Ramos (cell line): ENCODE results near the gene TMSB10.
"Not testable (repeated sequence)": the region's sequence is repeated elsewhere in the genome, so short reads cannot be mapped to it uniquely, and the experiment has no call there.

ENCODE experiments used
- in situ Hi-C: fragments of 300-500 bp; cut with MboI; formaldehyde crosslinking; loops from one replicate; pipeline ENCODE4 v1.14.3; 2022; ENCODE audit warnings: low sequenced_read_pairs; ENCODE audit not compliant: unreplicated experiment

TMSB10 gene

GRCh38 chr2:84925724-84926376, 20.4 kb downstream of the TMSB10 start:
- in situ Hi-C loops: loop anchor here (10.0 kb wide), 1 partner anchor 369 kb away; no protein-coding TSS in a partner anchor

GRCh38 chr2:84927275-84927627, 21.8 kb downstream of the TMSB10 start:
- in situ Hi-C loops: loop anchor here (10.0 kb wide), 1 partner anchor 368 kb away; no protein-coding TSS in a partner anchor

DNA sequence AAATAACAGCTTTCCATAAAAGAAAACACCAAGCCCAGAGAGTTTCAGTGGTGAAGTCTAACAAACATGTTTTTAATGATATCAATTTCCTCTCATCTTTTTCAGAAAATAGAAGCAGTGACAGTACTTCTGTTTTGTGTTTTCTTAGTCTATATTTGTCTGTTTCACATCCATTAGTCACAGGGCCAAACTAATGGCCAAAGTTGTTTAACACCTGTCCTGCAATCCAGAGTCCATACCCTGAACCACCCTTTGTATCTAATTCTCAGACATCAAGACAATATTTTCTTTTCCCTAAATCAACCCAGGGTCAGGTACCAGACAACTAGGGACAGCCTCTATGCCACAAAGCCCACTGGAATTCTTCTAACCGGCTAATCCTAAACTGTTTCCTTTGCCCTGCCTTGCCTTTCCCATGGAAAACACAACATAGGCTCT, 25.9 kb downstream of the TMSB10 start:
- in situ Hi-C loops: no loop called here

GRCh38 chr2:84938194-84938879, 32.9 kb downstream of the TMSB10 start:
- in situ Hi-C loops: no loop called here

DNA sequence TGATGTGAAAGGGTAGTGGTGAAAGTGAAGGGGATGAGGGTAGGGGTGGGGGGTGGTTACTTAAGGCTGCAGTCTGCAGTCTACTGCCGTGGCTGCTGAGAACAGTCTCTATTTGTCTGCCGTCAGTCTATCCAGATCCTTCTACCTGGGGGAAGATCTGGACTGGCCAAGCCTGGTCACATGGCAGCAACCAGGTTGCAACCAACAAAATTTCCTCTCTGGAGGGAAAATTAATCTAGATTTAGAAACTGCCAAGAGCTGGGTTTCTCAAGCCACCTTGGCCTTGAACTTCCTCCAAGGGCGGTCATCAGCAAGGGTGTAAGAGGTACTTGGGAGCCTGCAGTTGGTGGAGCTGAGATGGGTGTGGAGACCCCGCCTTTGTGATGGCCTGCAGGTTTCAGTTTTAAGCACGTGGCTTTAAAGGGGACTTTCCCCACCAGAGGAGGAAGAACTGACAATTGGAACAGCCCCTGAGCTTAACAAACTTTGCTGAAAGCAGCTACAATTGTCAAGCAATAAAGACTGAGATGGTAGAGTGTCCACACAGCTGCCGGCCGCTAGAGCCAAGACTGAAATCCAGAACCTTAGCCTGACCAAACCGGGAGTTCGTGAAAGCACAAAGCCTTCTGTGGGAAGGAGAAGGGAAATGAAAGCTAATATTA, 34.1 kb downstream of the TMSB10 start:
- in situ Hi-C loops: no loop called here

- in situ Hi-C loops: no loop called here
These were observed 34.6 kb downstream of the TMSB10 start for GRCh38 chr2:84940088-84940470.

GRCh38 chr2:84940831-84941412, 35.5 kb downstream of the TMSB10 start:
- in situ Hi-C loops: no loop called here

DNA sequence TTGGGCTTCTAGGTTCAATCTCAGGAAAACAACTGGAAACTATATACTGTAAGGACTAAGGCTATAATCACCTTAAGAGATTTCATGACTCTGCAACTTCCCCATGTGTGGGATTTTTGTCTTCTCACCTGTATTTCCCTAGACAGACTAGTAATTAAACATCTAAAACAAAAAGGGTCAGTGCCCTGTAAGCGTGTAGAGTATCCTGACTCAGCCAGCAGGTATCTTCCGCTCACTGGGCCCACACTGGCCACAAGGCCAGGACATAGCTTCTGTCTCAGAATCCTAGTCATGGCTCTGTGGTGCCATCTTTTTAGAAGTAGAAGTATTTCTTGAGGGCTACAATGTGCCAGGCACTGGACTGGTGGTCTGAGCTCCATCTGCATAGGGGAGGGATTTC, 36.7 kb downstream of the TMSB10 start:
- in situ Hi-C loops: no loop called here

GRCh38 chr2:84942964-84943421, 37.5 kb downstream of the TMSB10 start:
- in situ Hi-C loops: no loop called here

DNA sequence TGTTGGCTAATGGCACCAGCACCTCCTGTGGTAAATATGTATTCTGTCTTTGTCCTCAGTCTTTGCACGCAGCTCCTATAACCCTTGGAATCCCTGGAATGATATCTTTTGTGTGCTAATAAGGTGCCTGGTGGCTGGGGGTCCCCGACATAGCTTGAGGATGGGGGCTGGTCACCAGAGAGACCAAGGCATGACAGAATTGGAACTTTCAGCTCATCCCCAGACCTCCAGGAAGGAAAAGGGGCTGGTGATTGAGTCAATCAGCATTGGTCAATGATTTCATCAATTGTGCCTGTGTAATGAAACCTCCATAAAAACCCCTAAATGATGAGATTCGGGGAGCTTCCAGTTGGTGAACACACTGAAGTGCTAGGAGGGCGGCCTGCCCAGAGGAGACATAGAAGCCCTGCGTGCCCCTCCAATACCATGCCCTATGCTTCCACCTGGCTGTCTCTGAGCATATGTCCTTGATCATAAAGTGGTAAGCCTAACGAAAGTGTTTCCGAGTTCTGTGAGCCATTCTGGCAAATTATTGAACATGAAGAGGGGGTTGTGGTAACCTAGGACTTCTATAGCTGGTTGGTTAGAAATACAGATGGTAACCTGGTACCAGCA, 38.9 kb downstream of the TMSB10 start:
- in situ Hi-C loops: no loop called here

DNA sequence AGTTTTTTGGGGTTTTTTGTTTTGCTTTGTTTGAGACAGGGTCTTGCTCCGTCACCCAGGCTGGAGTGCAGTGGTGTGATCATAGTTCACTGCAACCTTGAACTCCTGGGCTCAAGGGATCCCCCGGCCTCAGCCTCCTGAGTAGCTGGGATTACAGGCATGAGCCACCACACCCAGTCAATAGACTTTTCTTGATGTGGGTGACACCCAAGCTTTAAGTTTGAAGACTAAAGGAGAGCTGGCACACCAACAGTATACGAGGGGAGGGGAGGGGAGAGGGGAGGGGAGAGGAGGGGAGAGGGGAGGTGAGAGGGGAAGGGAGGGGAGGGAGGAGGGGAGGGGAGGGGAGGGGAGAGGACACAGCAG, 40.4 kb downstream of the TMSB10 start:
- in situ Hi-C loops: not testable (repeated sequence)

DNA sequence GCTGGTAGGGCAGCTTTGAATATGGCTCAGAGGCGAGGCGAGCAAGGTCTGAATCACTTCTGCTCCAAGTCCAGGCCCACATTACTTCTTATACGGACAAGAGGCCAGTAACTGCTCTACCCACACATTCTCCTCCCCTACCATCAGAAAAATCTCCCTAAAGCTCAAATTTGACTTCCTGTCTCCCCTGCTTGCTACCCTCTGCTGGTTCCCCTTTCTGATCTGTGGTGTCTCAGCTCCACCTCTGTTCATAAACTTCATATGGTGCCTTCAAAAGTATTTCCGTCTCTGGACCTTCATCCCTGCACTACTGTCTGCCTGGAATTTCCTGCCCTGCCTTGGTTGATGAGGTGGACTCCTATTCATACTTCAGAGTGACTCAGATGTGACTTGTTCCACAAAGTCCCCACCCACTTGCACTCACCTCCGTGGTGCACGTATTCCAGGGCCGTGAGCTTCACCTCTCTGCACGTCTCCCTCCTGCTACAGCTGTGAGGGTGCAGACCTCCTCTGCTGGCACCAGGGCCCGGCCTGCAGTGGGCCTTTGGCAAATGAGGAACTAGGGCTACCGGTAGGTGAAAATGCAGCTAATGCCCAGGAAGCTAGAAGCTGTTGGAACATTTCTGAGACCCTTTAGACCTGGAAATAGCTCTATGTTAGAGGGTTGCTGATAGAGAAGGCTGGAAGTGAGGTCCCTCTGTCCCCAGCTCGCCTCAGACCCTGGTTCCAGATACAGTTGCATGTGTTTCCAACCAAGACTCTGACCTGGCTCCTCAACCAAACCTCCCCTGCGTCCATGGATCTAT, 41.0 kb downstream of the TMSB10 start:
- in situ Hi-C loops: no loop called here

- in situ Hi-C loops: no loop called here
These were observed 41.6 kb downstream of the TMSB10 start for GRCh38 chr2:84947010-84947593.

- in situ Hi-C loops: no loop called here
These were observed 48.1 kb downstream of the TMSB10 start for GRCh38 chr2:84953535-84953934.

GRCh38 chr2:84954329-84954728, 48.9 kb downstream of the TMSB10 start:
- in situ Hi-C loops: no loop called here
